Left renal pelvis (tissue), 4 donors: ENCODE data around the gene COL20A1. TPM values are rescaled to one million over a fixed set of nuclear protein-coding genes. Genes with fewer than 3 reads are reported as not detected.

Experiments
- DNase-seq, 4 donors: peaks; one replicate each; pipeline ENCODE4 v3.0.0-alpha.2; 2013; ENCODE audit warnings: low read depth in 4 of 4, low spot score in 3 of 4
- polyA plus RNA-seq, 4 donors: library from polyadenylated mRNA; unstranded; fragments of 120-200 nt; gene quantifications; one replicate each; pipeline ENCODE4 v1.2.1, GENCODE V29; 2013; ENCODE audit not compliant: insufficient read length in 4 of 4

COL20A1 gene
- polyA plus RNA-seq, 4 donors = 0.37 to 0.89 (median 0.68) TPM

- no peak for DNase-seq
Observed at GRCh38 chr20:63317061-63317460, 24.1 kb downstream of the COL20A1 start.

- DNase-seq = no peak
Observed at GRCh38 chr20:63317601-63318291, 24.8 kb downstream of the COL20A1 start.

GRCh38 chr20:63318391-63319163, 25.6 kb downstream of the COL20A1 start:
- DNase-seq = no peak

GRCh38 chr20:63319164-63320040, 26.4 kb downstream of the COL20A1 start:
- DNase-seq = no peak

- no peak for DNase-seq
Observed at GRCh38 chr20:63320041-63320511, 27.1 kb downstream of the COL20A1 start.

- no peak for DNase-seq
Observed at GRCh38 chr20:63320616-63321147, 27.7 kb downstream of the COL20A1 start.

GRCh38 chr20:63321148-63321831, 28.3 kb downstream of the COL20A1 start:
- DNase-seq = no peak

- no peak for DNase-seq
Observed at GRCh38 chr20:63322146-63322932, 29.4 kb downstream of the COL20A1 start.

GRCh38 chr20:63322933-63323273, 29.9 kb downstream of the COL20A1 start:
- DNase-seq = no peak

GRCh38 chr20:63323357-63323981, 30.5 kb downstream of the COL20A1 start:
- DNase-seq = no peak

GRCh38 chr20:63325021-63325471, 32.1 kb downstream of the COL20A1 start:
- no peak for DNase-seq

- no peak for DNase-seq
Observed at GRCh38 chr20:63325554-63326313, 32.7 kb downstream of the COL20A1 start.

- no peak for DNase-seq
Observed at GRCh38 chr20:63326314-63327230, 33.6 kb downstream of the COL20A1 start.

- DNase-seq = no peak
Observed at GRCh38 chr20:63327231-63327745, 34.3 kb downstream of the COL20A1 start.

GRCh38 chr20:63328026-63328700, 35.2 kb downstream of the COL20A1 start:
- DNase-seq = no peak

GRCh38 chr20:63328718-63329275, 35.8 kb downstream of the COL20A1 start:
- no peak for DNase-seq
